ENCODE data around the gene CHRNB2. TPM values are rescaled to one million over a fixed set of nuclear protein-coding genes. Genes with fewer than 3 reads are reported as not detected.

Gene CHRNB2
- total and polyA plus RNA-seq, 2 donors (not counting 3 experiments of a cell fraction or from before 2014, with no cell fraction given), result not detected

DNA sequence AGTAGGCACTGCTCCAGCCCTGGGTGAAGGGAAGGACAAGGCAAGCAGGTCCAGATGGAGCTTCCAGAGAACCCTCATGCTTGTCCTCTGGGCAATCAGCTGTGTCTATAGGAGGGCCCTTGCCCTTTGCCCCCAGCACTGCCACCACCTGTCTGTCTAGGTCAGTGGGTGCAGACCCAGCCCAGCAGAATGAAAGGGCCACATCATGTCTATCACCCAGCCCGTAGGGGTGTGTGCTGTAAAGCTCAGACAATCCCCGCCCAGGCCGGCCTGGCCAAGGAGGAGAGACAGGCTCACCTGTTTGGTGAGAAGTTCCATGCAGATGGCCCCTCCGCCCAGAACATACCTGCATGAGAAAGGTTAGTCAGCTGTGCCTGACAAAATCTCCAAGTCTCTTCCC is 16.1 kb upstream of the CHRNB2 start:
- Histone ChIP-seq H2AFZ (ENCODE audit: low read depth, low read length) (no peak overlapping the region), H3K4me1 (ENCODE audit: control insufficient read depth, extremely low read depth, insufficient read depth, low read length) (peaks cover 5% of the 10 kb centered on the region), H3K4me2 (ENCODE audit: insufficient read depth, low read length) (no peak overlapping the region), H3K9ac (replicated peaks; ENCODE audit: extremely low read depth, insufficient read depth, low read length) (no peak overlapping the region), H3K79me2 (ENCODE audit: control insufficient read depth, insufficient read depth, low read length) (peaks cover 15% of the 10 kb centered on the region), H3K9me3 (replicated peaks; ENCODE audit: control insufficient read depth, insufficient read depth, low read length) (no peaks in the 10 kb centered on the region), H3K27ac (ENCODE audit: insufficient read depth, low read depth, low read length) (no peak overlapping the region), H3K36me3 (ENCODE audit: control insufficient read depth in 2 of 2, extremely low read depth in 1 of 2, insufficient read depth in 2 of 2, low read length in 2 of 2) (peaks cover 46 to 59% of the 10 kb centered on the region in 2 experiments), H3K27me3 (ENCODE audit: control insufficient read depth in 2 of 2, insufficient read depth in 2 of 2, low read length in 2 of 2) (no peaks in the 10 kb centered on the region), H3K9me1 (replicated peaks; ENCODE audit: control insufficient read depth, extremely low read depth, insufficient read depth, low read length) (no peaks in the 10 kb centered on the region), H4K20me1 (replicated peaks; ENCODE audit: control insufficient read depth, extremely low read depth, insufficient read depth, low read length) (no peaks in the 10 kb centered on the region), H3K4me3 (replicated peaks in 1 of 3; ENCODE audit: insufficient read depth in 1 of 3, low read depth in 1 of 3, low read length in 3 of 3) (no peak overlapping the region)
- BruUV-seq (replicated peaks), result no TSS peak
- TF ChIP-seq GATA2 (IDR thresholded peaks at IDR 0.05; ENCODE audit: insufficient read depth, insufficient read length, low read depth, low read length), result no peak
- no peak for TF ChIP-seq FOS (IDR thresholded peaks at IDR 0.05; ENCODE audit: borderline replicate concordance, insufficient read depth, low read length)
- no peak for TF ChIP-seq POLR2AphosphoS5 (IDR thresholded peaks at IDR 0.05; ENCODE audit: insufficient read depth, low read depth, low read length)
- intact Hi-C loops (cut with micrococcal nuclease), result no loop called here
- ChIA-PET CTCF (interaction anchor here (7.4 kb wide), 1 partner anchor 69 kb away, joined by 489 read pairs; no protein-coding TSS in a partner anchor), POLR2A (no interaction called here)
- FAIRE-seq (no peak), DNase-seq (ENCODE audit: low read depth, low spot score) (no peak)
- dilution Hi-C loops (cut with MboI; ENCODE audit: extremely low pct_ligation_motif_present, low sequenced_read_pairs), result no loop called here

DNA sequence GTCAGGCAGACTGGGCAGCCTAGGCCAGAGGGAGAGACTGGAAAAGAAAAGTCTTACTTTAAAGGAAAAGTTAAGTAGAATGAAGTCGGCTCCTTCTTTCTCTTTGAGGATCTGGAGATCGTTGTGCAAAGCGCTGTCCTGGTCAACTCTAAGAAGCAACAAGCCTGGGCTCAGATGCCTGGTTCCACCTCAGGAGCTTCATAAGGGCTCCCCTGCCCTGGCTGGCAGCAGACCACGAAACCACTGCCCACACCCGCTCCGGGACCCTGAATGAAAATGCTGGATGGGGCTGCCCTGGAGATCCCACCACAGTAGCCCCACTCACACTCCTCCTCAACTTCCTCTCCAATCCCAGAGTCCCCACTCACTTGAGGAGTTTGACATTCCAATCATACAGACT is 15.5 kb upstream of the CHRNB2 start:
- dilution Hi-C loops (cut with MboI; ENCODE audit: extremely low pct_ligation_motif_present, low sequenced_read_pairs), result no loop called here
- no TSS peak for BruUV-seq (replicated peaks)
- intact Hi-C loops (cut with micrococcal nuclease), result no loop called here
- Histone ChIP-seq H4K20me1 (replicated peaks; ENCODE audit: control insufficient read depth, extremely low read depth, insufficient read depth, low read length) (no peaks in the 10 kb centered on the region), H3K4me2 (ENCODE audit: insufficient read depth, low read length) (no peak overlapping the region), H3K9ac (replicated peaks; ENCODE audit: extremely low read depth, insufficient read depth, low read length) (no peak overlapping the region), H3K36me3 (ENCODE audit: control insufficient read depth in 2 of 2, extremely low read depth in 1 of 2, insufficient read depth in 2 of 2, low read length in 2 of 2) (peaks cover 46 to 59% of the 10 kb centered on the region in 2 experiments), H3K9me1 (replicated peaks; ENCODE audit: control insufficient read depth, extremely low read depth, insufficient read depth, low read length) (no peaks in the 10 kb centered on the region), H2AFZ (ENCODE audit: low read depth, low read length) (no peak overlapping the region), H3K27me3 (ENCODE audit: control insufficient read depth in 2 of 2, insufficient read depth in 2 of 2, low read length in 2 of 2) (no peaks in the 10 kb centered on the region), H3K4me3 (replicated peaks in 1 of 3; ENCODE audit: insufficient read depth in 1 of 3, low read depth in 1 of 3, low read length in 3 of 3) (no peak overlapping the region), H3K79me2 (ENCODE audit: control insufficient read depth, insufficient read depth, low read length) (peaks cover 21% of the 10 kb centered on the region), H3K4me1 (ENCODE audit: control insufficient read depth, extremely low read depth, insufficient read depth, low read length) (peaks cover 11% of the 10 kb centered on the region), H3K27ac (ENCODE audit: insufficient read depth, low read depth, low read length) (no peak overlapping the region), H3K9me3 (replicated peaks; ENCODE audit: control insufficient read depth, insufficient read depth, low read length) (no peaks in the 10 kb centered on the region)
- ChIA-PET CTCF (no interaction called here), POLR2A (no interaction called here)
- no peak for DNase-seq (ENCODE audit: low read depth, low spot score)
- TF ChIP-seq, protein P1, sequence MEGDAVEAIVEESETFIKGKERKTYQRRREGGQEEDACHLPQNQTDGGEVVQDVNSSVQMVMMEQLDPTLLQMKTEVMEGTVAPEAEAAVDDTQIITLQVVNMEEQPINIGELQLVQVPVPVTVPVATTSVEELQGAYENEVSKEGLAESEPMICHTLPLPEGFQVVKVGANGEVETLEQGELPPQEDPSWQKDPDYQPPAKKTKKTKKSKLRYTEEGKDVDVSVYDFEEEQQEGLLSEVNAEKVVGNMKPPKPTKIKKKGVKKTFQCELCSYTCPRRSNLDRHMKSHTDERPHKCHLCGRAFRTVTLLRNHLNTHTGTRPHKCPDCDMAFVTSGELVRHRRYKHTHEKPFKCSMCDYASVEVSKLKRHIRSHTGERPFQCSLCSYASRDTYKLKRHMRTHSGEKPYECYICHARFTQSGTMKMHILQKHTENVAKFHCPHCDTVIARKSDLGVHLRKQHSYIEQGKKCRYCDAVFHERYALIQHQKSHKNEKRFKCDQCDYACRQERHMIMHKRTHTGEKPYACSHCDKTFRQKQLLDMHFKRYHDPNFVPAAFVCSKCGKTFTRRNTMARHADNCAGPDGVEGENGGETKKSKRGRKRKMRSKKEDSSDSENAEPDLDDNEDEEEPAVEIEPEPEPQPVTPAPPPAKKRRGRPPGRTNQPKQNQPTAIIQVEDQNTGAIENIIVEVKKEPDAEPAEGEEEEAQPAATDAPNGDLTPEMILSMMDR (IDR thresholded peaks at IDR 0.05; ENCODE audit: extremely low read depth in 1 of 2, insufficient read depth in 1 of 2, low read depth in 1 of 2, low read length in 2 of 2), result no peak
- TF ChIP-seq EZH2 (IDR thresholded peaks at IDR 0.05; ENCODE audit: borderline replicate concordance, low read depth, low read length, severe bottlenecking) (no peak), GATA2 (IDR thresholded peaks at IDR 0.05; ENCODE audit: insufficient read depth, insufficient read length, low read depth, low read length) (no peak), MYC (IDR thresholded peaks at IDR 0.05; ENCODE audit: low read depth, low read length) (no peak), POLR2A (IDR thresholded peaks at IDR 0.05; ENCODE audit: low read depth, low read length) (no peak)
- TF ChIP-seq, protein P2, sequence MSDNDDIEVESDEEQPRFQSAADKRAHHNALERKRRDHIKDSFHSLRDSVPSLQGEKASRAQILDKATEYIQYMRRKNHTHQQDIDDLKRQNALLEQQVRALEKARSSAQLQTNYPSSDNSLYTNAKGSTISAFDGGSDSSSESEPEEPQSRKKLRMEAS (IDR thresholded peaks at IDR 0.05; ENCODE audit: insufficient read depth, insufficient read length), result no peak
- FAIRE-seq, result no peak
